Epidermal melanocyte (primary cell): ENCODE results near the gene DDX51.

ENCODE experiments used
- DNase-seq: peaks from one replicate; pipeline ENCODE4 v3.0.0; 2011; ENCODE audit warnings: low spot score; ENCODE audit not compliant: insufficient read length

DDX51 gene, protein sequence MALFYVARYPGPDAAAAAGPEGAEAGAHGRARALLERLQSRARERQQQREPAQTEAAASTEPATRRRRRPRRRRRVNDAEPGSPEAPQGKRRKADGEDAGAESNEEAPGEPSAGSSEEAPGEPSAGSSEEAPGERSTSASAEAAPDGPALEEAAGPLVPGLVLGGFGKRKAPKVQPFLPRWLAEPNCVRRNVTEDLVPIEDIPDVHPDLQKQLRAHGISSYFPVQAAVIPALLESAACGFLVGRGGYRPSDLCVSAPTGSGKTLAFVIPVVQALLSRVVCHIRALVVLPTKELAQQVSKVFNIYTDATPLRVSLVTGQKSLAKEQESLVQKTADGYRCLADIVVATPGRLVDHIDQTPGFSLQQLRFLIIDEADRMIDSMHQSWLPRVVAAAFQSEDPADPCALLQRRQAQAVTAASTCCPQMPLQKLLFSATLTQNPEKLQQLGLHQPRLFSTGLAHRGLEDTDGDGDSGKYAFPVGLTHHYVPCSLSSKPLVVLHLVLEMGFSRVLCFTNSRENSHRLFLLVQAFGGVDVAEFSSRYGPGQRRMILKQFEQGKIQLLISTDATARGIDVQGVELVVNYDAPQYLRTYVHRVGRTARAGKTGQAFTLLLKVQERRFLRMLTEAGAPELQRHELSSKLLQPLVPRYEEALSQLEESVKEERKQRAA

DNA sequence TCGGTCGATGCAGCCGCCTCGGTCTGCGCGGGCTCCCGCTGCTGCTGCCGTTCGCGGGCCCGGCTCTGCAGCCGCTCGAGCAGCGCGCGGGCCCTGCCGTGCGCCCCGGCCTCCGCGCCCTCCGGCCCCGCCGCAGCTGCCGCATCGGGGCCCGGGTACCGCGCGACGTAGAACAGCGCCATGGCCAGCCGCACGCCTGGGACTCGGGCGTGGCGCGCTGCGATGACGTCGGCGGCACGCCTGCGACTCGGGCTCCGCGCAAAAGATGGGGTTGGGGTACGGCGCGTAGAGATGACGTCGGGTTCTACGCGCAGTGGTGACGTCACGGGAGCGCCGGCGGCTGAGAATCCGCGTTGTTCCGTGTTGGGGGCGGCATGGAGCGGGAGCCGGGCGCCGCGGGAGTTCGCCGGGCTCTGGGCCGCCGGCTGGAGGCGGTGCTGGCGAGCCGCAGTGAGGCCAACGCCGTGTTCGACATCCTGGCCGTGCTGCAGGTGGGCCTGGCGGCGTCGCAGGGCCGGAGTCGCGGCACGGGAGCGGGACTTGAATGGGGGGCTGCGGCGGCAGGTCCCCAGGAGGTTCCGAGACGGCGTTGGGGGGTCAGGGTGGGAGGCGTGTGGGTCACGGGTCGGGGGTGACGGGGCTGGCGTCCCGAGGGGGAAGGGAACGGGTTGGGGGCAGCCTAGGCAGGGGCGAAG lies at the start of gene DDX51, which contains the start of gene NOC4L:
DDX51 (minus strand) TSS at position 205 of the 695 bp plus-strand sequence; CDS start at position 182, 23 bp downstream.
NOC4L (plus strand) TSS at position 343 of the 695 bp plus-strand sequence; CDS start at position 375, 32 bp downstream.
- DNase-seq: peak; percentile 100

DNA sequence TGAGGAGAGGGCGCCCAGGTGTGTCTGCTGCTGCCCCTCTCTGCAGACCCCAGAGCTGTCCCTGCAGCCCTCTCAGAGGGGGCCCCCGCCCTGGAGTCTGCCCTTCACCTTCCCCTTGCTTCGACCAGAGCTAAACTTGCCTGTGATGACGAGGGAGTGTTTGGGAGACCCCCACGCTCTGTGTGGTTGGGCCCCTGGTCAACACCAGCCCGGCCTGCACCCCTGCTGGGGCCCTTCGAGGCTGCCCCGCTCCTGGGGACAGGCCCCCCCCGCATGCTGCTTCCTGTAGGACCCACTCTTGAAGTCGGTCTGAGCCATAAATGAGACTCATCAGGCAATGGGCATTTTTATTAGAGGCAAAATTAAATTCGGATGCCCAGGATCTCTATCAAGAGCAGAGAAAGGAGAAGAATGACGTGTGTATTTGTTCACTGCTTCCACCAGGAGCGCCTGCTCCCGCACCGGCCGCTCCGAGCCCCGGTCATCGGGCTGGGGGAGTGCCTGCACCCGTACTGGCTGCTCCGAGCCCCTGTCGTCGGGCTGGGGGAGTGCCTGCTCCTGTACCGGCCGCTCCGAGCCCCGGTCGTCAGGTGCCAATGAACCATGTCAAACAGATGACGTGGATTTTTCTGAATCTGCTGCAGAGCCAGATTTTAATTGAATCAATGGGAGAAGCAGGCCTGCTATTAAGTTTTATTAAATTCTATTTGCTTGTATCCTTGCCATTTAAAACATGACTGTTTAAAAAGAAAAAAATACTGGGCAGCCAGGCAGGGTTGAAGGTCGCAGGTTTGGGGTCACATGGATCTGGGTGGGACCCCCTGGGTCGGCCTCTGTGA lies 47.8 kb upstream of the DDX51 start:
- no peak for DNase-seq

GRCh38 chr12:132190834-132191500 lies 46.8 kb upstream of the DDX51 start:
- DNase-seq: no peak

GRCh38 chr12:132190012-132190755 lies 46.1 kb upstream of the DDX51 start:
- DNase-seq: no peak

DNA sequence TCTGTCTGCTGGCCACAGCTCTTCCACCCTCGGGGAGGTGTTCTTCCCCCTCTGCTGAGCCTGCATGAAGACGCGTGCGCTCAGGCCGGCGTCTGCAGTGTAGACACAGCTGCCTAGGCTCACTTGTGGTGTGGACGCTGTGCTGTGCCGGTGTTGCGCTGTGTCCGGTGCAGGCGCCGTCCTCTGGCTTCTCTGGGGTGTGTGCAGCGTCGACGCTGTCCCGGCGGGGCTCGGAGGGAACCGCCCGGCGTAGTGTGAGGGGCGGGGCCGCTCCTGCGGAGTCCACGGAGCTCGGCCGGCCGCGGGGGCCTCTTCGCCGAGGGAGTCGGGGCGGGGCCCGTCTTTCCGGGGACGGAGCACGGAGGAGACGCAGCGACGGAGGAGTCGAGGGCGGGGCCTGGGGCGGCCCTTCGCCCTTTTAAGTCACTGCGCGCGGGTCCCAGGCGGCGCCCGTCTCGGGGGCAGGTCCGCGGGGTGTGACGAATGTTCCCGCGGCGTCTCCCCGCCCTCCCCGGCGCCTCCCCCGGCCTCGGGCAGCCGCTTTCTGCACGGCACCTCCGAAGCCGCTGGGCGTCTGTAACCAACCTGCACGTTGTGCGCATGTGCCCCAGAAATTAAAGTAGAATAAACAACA lies 45.4 kb upstream of the DDX51 start:
- peak; percentile 97 for DNase-seq

DNA sequence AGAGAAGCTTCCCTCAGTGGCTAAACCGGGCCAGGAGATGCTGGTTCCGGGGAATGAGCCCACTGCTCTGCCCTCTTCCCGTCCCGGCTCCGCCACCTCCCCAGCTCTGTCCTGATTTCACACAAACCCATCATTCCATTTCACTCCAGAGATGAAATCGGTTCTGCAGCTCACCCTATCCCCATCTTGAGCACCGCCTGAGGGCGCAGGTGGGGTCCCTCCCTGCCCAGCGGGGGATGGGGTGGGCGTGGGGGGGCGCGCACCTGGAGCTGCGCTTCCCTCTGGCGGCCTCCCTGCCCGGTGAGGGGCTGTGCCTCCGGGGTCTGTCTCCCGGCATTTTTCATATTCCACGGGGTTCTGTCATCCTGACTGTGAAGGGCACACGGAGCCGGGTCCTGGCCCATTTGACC lies 44.8 kb upstream of the DDX51 start:
- DNase-seq: no peak

DNA sequence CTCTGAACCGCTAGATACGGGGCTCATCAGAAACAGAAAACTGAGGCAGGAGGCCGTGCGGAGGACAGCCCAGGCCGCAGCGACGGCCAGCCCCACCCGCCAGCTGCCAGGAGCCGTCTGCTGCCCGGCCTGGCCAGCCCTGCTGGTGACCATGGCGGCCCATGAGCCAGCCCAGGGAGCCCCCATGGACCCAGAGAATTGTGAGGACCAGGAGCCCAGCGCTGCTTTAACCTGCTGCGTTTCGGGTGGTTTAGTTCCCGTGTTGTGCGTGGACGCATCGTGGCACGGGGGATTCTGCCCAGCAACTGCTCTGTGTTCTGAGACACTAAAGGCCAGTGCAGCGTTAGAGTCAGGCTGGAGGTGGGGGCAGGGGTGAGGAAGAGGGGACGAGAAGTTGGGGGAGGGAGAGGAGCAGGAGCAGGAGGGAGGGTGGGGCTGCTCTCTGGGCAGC lies 44.4 kb upstream of the DDX51 start:
- DNase-seq: no peak

DNA sequence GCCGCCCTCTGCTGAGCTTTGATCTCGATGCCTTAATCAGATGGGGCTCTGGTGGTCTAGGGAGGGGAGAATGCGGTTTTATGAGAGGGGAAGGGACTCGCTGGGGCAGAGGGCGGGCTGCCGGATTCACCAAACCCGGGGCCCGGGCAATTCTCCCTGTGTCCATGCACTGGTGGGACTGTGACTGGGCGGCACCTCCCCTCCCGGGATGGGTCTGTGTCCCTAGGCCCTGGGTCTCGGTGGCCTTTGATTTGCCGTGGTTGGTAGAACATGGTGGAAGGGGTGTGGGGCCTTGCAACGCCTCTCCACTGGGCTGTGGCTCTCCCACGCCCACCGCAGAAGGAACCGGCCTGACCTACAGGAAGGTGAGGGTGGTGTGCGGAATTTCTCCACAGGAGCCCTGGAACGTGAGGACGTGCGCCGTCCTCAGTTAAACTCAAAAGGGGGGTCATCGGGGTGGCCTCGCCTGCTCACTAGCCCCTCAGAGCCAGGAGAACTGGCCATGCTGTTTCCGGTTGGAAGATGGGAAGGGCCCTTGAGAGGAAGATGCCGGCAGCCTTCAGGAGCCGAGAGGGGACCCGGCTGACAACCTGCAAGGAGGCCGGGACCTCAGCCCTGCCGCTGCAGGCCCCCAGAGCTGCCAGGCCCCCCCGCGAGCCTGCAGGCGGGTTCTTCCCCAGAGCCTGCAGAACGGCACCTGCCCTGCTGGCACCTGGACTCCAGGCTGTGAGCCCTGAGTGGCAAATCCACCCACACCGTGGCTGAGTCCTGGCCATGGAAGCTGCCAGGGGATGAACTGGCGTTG lies 43.7 kb upstream of the DDX51 start:
- DNase-seq: no peak

DNA sequence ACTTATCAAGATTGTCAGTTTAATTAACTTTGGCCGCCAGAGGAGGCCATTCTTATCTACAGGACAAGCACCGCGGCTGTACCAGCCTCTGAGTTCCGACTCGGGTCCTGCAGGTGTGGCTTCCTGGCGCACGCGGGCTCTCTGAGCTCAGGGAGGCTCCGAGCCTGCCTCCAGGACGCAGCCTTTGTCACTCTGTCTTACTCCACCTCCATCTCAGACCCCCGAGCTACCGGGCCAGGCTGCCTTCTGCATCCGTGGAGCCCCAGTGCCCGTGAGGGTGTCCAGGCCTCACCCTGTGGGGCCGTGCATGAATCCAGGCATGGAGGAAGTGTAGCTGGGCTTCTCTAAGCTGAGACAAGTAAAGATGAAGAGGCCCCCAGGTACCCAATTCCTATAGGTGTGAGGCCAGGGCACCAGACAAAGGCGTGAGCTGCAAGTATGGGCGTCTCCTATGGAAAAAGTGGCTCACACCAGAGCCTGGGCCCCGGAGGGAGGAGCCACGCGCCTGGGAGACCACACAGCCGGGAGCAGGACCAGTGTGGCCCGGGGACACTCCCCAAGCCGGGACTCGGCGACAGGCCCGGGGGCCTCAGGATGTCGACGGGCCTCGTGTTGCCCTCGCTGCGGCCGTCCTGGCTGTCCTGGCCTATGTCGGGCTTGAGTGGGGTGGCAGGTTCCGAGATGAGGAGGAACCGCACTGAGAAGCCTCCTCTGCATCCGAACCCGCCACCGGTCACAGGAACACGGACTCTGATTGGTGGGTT lies 42.9 kb upstream of the DDX51 start:
- DNase-seq: no peak

- no peak for DNase-seq
Observed at GRCh38 chr12:132186208-132186856, 42.2 kb upstream of the DDX51 start.

- no peak for DNase-seq
Observed at GRCh38 chr12:132185705-132186104, 41.6 kb upstream of the DDX51 start.

- DNase-seq: no peak
Observed at GRCh38 chr12:132182711-132183365, 38.7 kb upstream of the DDX51 start.

GRCh38 chr12:132182206-132182710 lies 38.1 kb upstream of the DDX51 start:
- no peak for DNase-seq

DNA sequence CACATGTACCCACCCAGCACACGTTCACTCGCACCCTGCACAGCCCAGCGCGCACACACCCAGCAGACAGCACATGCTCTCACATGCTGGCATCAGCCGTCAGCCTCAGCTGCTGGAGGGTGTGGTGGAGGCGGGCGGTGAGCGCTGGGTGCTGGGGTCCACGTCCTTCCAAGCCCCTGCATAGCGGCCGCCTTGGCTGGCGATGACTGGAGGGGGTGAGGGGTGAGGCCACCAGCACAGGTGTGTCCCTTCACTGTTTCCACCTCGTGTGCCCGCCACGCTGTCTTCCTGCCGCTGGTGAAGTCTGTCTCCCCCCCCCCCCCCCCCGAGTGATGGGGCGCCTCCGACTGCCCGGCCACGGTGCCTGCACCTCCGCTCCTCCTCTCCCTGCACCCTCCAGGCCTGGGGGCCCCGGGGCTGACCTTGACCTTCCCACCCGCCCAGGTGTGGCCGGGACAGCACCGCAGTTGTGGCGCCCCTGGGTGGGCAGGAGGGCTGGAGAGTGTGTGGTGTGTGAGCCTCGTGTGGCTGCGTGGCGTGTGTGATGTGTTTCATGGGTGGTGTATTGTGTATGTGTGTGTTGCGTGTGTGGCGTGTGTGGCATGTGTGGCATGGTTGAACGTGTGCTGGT lies 37.6 kb upstream of the DDX51 start:
- DNase-seq: no peak

- DNase-seq: no peak
Observed at GRCh38 chr12:132180648-132181546, 36.8 kb upstream of the DDX51 start.
